Activated T-cell treated with anti-CD3 and anti-CD28 coated beads for 4 hours (primary cell): ENCODE measurements around the gene CCNL1.
"Not testable (repeated sequence)": the region's sequence is repeated elsewhere in the genome, so short reads cannot be mapped to it uniquely, and the experiment has no call there.

ENCODE experiments used
- DNase-seq: peaks from one replicate; pipeline ENCODE4 v3.0.0-alpha.2; 2020

CCNL1 gene

GRCh38 chr3:157167371-157168042 lies 7.6 kb upstream of the CCNL1 start:
- no peak for DNase-seq

- DNase-seq = no peak
These were observed 6.6 kb upstream of the CCNL1 start for GRCh38 chr3:157166561-157166960.

GRCh38 chr3:157166115-157166514 lies 6.2 kb upstream of the CCNL1 start:
- no peak for DNase-seq

GRCh38 chr3:157163217-157163953 lies 3.4 kb upstream of the CCNL1 start:
- DNase-seq = no peak

- not testable (repeated sequence) for DNase-seq
These were observed 2.7 kb upstream of the CCNL1 start for GRCh38 chr3:157162620-157163019.

- peak; percentile 49 for DNase-seq
These were observed 894 bp upstream of the CCNL1 start for GRCh38 chr3:157160658-157161424.

GRCh38 chr3:157159037-157159761 lies 748 bp downstream of the CCNL1 start:
- peak; percentile 60 for DNase-seq

GRCh38 chr3:157157836-157158235 lies 2.1 kb downstream of the CCNL1 start:
- DNase-seq = no peak

- no peak for DNase-seq
These were observed 2.9 kb downstream of the CCNL1 start for GRCh38 chr3:157156837-157157635.

- no peak for DNase-seq
These were observed 4.4 kb downstream of the CCNL1 start for GRCh38 chr3:157155591-157155990.

- DNase-seq = no peak
These were observed 5.2 kb downstream of the CCNL1 start for GRCh38 chr3:157154563-157155330.

GRCh38 chr3:157152930-157153329 lies 7.0 kb downstream of the CCNL1 start:
- DNase-seq = no peak

- DNase-seq = no peak
These were observed 7.5 kb downstream of the CCNL1 start for GRCh38 chr3:157152438-157152837.

- DNase-seq = no peak
These were observed 8.3 kb downstream of the CCNL1 start for GRCh38 chr3:157151627-157152026.

GRCh38 chr3:157151151-157151550 lies 8.8 kb downstream of the CCNL1 start:
- no peak for DNase-seq

GRCh38 chr3:157149136-157149696 lies 10.7 kb downstream of the CCNL1 start:
- DNase-seq = no peak

GRCh38 chr3:157148196-157148889 lies 11.6 kb downstream of the CCNL1 start:
- DNase-seq = no peak

GRCh38 chr3:157147099-157147803 lies 12.7 kb downstream of the CCNL1 start:
- DNase-seq = no peak

GRCh38 chr3:157145606-157146322 lies 14.2 kb downstream of the CCNL1 start:
- no peak for DNase-seq
